Parathyroid adenoma (tissue), 2 donors: Measurements from ENCODE around the gene CFAP69.

Experiments
- H2AFZ ChIP-seq: fragments of 300-600 bp; sonication (generic); one replicate; pipeline ENCODE4 v1.7.0; 2017; ENCODE audit warnings: antibody characterized with exemption, mild to moderate bottlenecking
- H3K27ac ChIP-seq: fragments of 300-600 bp; sonication (generic); one replicate; pipeline ENCODE4 v1.7.0; 2017
- H3K27me3 ChIP-seq: fragments of 300-600 bp; sonication (generic); one replicate; pipeline ENCODE4 v1.7.0; 2017; ENCODE audit warnings: low read length; ENCODE audit not compliant: control insufficient read depth, insufficient read depth
- H3K36me3 ChIP-seq: fragments of 300-600 bp; sonication (generic); one replicate; pipeline ENCODE4 v1.7.0; 2017; ENCODE audit warnings: low read length; ENCODE audit not compliant: control insufficient read depth, insufficient read depth
- H3K4me1 ChIP-seq: fragments of 300-600 bp; sonication (generic); one replicate; pipeline ENCODE4 v1.7.0; 2017; ENCODE audit warnings: control low read depth
- H3K4me2 ChIP-seq: fragments of 300-600 bp; sonication (generic); one replicate; pipeline ENCODE4 v1.7.0; 2017; ENCODE audit warnings: low read length
- H3K4me3 ChIP-seq: fragments of 300-600 bp; sonication (generic); one replicate; pipeline ENCODE4 v1.7.0; 2017; ENCODE audit warnings: low read depth, low read length
- H3K79me2 ChIP-seq: fragments of 300-600 bp; sonication (generic); one replicate; pipeline ENCODE4 v1.7.0; 2017; ENCODE audit warnings: control low read depth
- H3K9ac ChIP-seq: fragments of 300-600 bp; sonication (generic); one replicate; pipeline ENCODE4 v1.7.0; 2017; ENCODE audit warnings: mild to moderate bottlenecking
- H3K9me3 ChIP-seq: fragments of 300-600 bp; sonication (generic); one replicate; pipeline ENCODE4 v1.7.0; 2017; ENCODE audit warnings: low read length; ENCODE audit not compliant: control insufficient read depth
- TF ChIP-seq, protein P1 (sequence below): fragments of 300-600 bp; sonication (generic); IDR thresholded peaks from one replicate; pipeline ENCODE4 v1.7.0; 2017; ENCODE audit warnings: antibody characterized with exemption, mild to moderate bottlenecking
- donor health status: primary hyperparathyroidism.

Gene CFAP69

DNA sequence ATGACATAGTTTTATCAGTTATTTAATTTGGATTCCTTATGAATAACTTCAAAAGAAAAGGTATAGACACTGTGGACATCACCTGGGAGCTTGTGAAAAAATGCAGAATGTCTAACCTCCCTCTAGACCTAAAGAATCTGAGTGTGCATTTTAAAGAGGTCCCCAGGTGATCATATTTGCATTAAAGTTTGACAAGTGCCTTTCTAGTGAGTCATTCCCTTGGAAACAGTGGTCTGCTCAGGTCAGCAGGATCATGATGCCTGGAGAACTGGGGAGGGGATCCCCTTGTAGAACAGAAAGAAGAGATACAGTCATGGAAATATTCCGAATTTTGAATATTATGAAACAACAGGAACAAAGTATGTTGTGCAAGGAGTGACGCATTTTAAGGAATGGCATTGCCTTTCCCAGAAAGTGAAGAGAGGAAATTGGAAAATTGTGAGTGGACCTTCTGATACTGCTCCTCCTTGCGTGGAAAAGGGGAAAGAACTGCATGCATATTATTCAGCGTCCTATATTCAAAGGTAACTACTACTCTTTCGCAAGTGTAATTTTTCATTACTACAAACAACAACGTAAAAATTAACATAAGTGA lies 28.8 kb upstream of the CFAP69 start:
- no peaks in the 10 kb centered on the region for H3K9me3 ChIP-seq
- H3K9ac ChIP-seq: no peak overlapping the region
- no peak overlapping the region for H2AFZ ChIP-seq
- peaks cover 3% of the 10 kb centered on the region for H3K79me2 ChIP-seq
- H3K4me2 ChIP-seq: no peak overlapping the region
- TF ChIP-seq, protein P1, sequence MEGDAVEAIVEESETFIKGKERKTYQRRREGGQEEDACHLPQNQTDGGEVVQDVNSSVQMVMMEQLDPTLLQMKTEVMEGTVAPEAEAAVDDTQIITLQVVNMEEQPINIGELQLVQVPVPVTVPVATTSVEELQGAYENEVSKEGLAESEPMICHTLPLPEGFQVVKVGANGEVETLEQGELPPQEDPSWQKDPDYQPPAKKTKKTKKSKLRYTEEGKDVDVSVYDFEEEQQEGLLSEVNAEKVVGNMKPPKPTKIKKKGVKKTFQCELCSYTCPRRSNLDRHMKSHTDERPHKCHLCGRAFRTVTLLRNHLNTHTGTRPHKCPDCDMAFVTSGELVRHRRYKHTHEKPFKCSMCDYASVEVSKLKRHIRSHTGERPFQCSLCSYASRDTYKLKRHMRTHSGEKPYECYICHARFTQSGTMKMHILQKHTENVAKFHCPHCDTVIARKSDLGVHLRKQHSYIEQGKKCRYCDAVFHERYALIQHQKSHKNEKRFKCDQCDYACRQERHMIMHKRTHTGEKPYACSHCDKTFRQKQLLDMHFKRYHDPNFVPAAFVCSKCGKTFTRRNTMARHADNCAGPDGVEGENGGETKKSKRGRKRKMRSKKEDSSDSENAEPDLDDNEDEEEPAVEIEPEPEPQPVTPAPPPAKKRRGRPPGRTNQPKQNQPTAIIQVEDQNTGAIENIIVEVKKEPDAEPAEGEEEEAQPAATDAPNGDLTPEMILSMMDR: no peak
- no peak overlapping the region for H3K4me3 ChIP-seq
- no peaks in the 10 kb centered on the region for H3K27me3 ChIP-seq
- H3K4me1 ChIP-seq: peaks cover 1% of the 10 kb centered on the region
- H3K27ac ChIP-seq: no peak overlapping the region
- no peaks in the 10 kb centered on the region for H3K36me3 ChIP-seq

DNA sequence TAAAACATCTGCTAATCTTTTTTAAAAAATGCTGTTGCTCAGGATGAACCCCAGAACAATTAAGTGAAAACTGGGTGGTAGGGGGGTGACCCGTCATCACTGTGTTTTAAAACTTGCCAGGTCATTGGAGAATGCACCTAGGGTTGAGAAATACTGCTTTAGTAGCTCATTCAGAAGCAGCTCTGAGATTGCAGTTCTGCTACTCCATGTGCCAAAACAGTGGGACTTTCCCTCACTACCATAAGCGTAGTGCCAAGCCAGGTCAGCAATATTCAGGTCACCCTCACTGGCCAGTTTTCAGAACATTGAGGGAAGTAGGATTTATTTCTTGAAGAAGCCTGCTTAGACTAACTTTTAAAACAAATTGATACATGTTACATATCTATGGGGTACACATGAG lies 28.2 kb upstream of the CFAP69 start:
- Histone ChIP-seq H3K4me2 (no peak overlapping the region), H3K9ac (no peak overlapping the region), H3K36me3 (no peaks in the 10 kb centered on the region), H3K9me3 (no peaks in the 10 kb centered on the region), H3K27me3 (no peaks in the 10 kb centered on the region), H3K27ac (no peak overlapping the region), H3K4me3 (no peak overlapping the region), H3K79me2 (peaks cover 3% of the 10 kb centered on the region), H3K4me1 (no peaks in the 10 kb centered on the region), H2AFZ (no peak overlapping the region)
- TF ChIP-seq, protein P1: no peak

DNA sequence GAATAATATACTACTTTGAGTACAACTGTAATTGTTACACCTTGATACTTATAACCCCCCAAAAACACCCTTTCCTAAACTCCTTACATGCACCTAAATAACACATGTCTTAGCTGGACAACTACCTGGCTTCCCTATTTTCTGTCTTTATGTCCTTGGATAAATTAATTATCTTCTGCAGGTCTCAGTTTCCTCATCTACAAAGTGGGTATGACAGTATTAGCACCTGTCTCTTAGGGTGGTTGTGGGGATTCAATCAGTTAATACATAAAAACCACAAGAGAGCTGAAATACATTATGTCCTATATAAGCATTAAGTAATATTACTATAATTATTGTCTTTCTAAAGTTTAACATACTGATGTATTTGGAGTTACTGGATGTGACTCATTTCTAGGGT lies 22.6 kb upstream of the CFAP69 start:
- Histone ChIP-seq H3K4me2 (no peak overlapping the region), H3K27me3 (no peaks in the 10 kb centered on the region), H3K27ac (no peak overlapping the region), H3K9ac (no peak overlapping the region), H2AFZ (no peak overlapping the region), H3K36me3 (no peaks in the 10 kb centered on the region), H3K79me2 (peaks cover 3% of the 10 kb centered on the region), H3K4me3 (no peak overlapping the region), H3K4me1 (peaks cover 7% of the 10 kb centered on the region), H3K9me3 (no peaks in the 10 kb centered on the region)
- TF ChIP-seq, protein P1: no peak

DNA sequence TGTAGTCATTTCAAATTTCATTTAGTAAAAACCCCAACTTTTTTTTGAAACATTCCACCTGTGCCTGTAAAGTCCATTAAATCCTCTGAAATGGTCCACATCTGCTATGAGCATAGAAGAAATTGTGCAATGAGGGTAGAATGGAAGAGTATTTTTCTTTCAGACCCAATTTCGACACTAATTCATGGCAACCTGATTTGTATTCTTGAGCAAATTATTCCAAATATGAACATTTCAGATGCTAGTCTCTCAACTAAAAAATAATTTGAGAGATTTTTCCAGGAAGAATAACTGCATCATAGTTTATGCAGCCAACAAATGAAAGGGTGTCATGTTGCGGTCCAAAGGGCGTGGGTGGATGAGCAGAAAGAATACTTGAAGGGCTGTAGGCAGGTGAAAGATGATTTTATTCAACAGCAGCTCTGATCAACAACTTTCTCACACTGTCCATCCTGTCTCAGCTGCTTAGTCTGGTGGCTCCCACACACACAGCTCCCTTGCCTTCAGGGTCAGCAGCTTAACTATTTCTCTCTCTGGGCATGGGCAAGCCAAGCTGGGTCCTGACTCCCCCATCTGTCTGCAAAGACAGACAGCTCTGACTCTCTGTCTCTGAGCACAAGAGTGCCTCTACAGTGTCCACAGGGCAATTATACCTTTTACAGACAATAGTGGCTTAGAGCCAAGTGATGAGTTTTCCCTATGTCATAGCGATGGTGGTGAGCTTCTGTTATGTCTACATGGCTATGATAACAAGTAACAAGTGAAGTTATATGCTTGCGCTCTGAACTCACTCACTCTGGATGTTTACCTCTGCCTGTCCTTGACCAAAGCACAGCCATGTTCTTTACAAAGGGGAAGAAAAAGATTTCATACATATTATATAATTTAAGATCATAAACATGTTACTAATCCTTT lies 21.9 kb upstream of the CFAP69 start:
- TF ChIP-seq, protein P1: no peak
- no peaks in the 10 kb centered on the region for H3K9me3 ChIP-seq
- peaks cover 7% of the 10 kb centered on the region for H3K4me1 ChIP-seq
- H3K79me2 ChIP-seq: peaks cover 2% of the 10 kb centered on the region
- H3K27me3 ChIP-seq: no peaks in the 10 kb centered on the region
- no peak overlapping the region for H3K9ac ChIP-seq
- H3K4me3 ChIP-seq: no peak overlapping the region
- H3K4me2 ChIP-seq: no peak overlapping the region
- no peaks in the 10 kb centered on the region for H3K36me3 ChIP-seq
- H3K27ac ChIP-seq: peak overlapping the region; percentile 34
- H2AFZ ChIP-seq: peak overlapping the region; percentile 38
